GM23338 (cell line): Measurements from ENCODE around the gene SYMPK.

Experiments
- CTCF ChIP-seq, 2 experiments: fragments of 200-600 bp in 1 of 2; sonication (generic) in 1 of 2; conservative IDR thresholded peaks; 2 replicates each; pipeline versions ENCODE4 v1.5.1 to v1.6.1; 2016 to 2017; ENCODE audit warnings: antibody characterized with exemption in 2 of 2, low read depth in 2 of 2, mild to moderate bottlenecking in 2 of 2, moderate library complexity in 1 of 2
- EZH2 ChIP-seq: fragments of 200-600 bp; sonication (generic); IDR thresholded peaks from one replicate; pipeline ENCODE4 v1.8.0; 2017; ENCODE audit warnings: antibody characterized with exemption, mild to moderate bottlenecking, low read depth; ENCODE audit not compliant: unreplicated experiment
- EZH2phosphoT487 ChIP-seq: fragments of 200-600 bp; sonication (generic); IDR thresholded peaks from one replicate; pipeline ENCODE4 v1.8.1; 2018; ENCODE audit warnings: antibody characterized with exemption; ENCODE audit not compliant: unreplicated experiment
- JUNB ChIP-seq: IDR thresholded peaks from one replicate; pipeline ENCODE4 v1.6.1; 2016; ENCODE audit warnings: antibody characterized with exemption; ENCODE audit not compliant: unreplicated experiment
- POLR2AphosphoS5 ChIP-seq: IDR thresholded peaks from 2 replicates; pipeline ENCODE4 v1.6.1; 2016; ENCODE audit warnings: antibody characterized with exemption, low read depth

GRCh38 chr19:45876161-45876410 is 13.1 kb upstream of the SYMPK start:
- TF ChIP-seq EZH2phosphoT487 (no peak), POLR2AphosphoS5 (no peak), CTCF (conservative IDR thresholded peaks at IDR 0.05; ENCODE audit: low read depth in 2 of 2) (no peak), JUNB (no peak), EZH2 (no peak)
